HG02943 (cell line): Measurements from ENCODE around the gene ZNG1C.
"Not testable (repeated sequence)": the region's sequence is repeated elsewhere in the genome, so short reads cannot be mapped to it uniquely, and the experiment has no call there.

Source experiments
- ATAC-seq: cut with Tn5 transposase; IDR thresholded peaks from one replicate; pipeline ENCODE4 v1.9.1; 2021; ENCODE audit warnings: mild to moderate bottlenecking, low read depth, moderate library complexity; ENCODE audit not compliant: unreplicated experiment

ZNG1C gene

GRCh38 chr9:68342265-68343025, 100.7 kb downstream of the ZNG1C start:
- ATAC-seq, result peak; percentile 75

- not testable (repeated sequence) for ATAC-seq
Observed at GRCh38 chr9:68343242-68343641, 101.5 kb downstream of the ZNG1C start.

- not testable (repeated sequence) for ATAC-seq
Observed at GRCh38 chr9:68343992-68344391, 102.2 kb downstream of the ZNG1C start.
